NCI-H82 treated with DMSO at 0.1 percent for 48 hours (cell line): ENCODE results near the gene PSMC4.

Source experiments
- DNase-seq: peaks from one replicate; lab custom pipeline; 2025; ENCODE audit not compliant: unreplicated experiment; lab: John Stamatoyannopoulos, UW

PSMC4 gene

DNA sequence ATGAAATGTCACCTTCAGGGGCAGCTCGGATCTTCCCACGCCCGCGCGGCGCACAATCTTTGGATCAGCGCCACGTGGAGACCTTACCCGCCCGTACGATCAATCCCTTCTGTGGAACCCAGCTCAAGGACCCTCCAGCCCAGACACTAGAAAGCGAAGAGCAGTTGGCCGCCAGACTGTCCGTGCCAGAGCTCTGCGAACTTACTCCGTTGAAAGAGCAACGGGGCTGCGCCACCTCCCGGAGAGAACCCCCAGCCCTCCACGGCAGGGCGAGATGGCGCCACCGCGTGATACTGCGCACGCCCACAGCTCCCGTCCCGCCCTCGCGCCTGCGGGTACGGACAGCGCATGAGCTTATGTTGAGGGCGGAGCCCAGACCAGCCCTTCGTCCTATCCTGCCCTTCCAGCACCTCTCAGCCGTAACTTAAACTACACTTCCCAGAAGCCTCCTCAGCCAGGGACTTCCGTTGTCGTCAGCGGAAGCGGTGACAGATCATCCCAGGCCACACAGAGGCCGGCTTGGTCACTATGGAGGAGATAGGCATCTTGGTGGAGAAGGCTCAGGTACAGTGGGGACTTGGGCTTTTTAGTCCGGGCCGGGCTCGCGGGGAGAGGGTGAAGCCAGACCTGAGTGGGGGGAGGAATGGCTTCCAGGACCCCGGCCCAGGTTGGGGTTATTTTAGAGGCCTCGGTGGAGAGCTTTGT is at the start of gene PSMC4:
PSMC4 (plus strand) TSS at position 491 of the 705 bp plus-strand sequence; CDS start at position 529, 38 bp downstream.
- peak; percentile 98 for DNase-seq

DNA sequence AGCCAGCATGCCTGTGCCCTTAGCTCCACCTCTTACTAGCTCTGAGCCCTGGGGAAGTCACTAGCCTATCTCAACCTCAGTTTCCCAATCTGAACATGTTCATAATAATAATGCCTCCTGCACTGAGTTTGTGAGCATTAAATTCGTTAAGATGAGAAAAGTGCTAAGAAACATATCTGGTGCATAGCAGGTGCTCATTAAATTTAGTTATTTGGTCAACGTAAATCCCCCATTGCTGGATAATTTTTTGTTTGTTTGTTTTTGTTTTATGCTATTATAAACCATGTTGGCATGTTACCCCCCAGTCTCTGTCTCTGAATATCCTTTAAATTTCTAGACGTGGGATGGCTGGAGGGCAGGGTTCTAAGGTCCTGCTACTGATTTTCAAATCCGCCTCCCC is 47.1 kb upstream of the PSMC4 start:
- DNase-seq, result no peak

DNA sequence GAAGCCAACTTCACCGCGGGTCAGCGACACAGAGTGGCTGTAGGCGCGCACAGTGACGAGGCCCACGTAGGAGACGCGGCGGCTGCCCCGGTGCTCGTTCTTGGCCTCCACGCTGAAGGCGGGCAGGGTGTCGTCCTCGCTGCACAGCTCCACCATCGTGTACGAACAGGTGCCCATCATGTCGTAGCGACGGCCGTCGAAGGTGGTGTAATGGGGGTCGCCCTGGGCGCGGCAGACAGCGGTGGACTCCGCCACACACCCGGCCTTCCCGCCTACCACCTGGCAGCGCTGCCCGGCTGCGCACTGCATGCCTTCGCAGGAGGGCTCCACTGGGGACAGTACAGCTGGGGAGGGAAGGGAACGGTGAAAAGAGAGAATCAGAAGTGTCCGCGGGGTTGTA is 46.6 kb upstream of the PSMC4 start:
- no peak for DNase-seq

DNA sequence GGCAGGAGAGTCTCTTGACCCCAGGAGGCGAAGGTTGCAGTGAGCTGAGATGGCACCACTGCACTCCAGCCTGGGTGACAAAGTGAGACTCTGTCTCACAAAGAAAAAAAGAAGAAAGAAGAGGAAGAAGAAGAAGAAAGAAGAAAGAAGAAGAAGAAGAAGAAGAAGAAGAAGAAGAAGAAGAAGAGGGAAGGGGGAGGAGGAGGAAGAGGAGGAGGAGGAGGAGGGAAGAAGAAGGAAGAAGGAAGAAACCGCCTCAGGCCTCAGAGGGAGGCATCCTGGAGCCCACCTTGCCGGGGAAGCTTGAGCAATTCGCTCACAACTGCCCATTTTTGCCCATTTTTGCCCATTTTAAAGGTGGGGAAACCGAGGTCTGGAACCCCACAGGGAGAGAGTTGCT is 46.0 kb upstream of the PSMC4 start:
- DNase-seq, result no peak

DNA sequence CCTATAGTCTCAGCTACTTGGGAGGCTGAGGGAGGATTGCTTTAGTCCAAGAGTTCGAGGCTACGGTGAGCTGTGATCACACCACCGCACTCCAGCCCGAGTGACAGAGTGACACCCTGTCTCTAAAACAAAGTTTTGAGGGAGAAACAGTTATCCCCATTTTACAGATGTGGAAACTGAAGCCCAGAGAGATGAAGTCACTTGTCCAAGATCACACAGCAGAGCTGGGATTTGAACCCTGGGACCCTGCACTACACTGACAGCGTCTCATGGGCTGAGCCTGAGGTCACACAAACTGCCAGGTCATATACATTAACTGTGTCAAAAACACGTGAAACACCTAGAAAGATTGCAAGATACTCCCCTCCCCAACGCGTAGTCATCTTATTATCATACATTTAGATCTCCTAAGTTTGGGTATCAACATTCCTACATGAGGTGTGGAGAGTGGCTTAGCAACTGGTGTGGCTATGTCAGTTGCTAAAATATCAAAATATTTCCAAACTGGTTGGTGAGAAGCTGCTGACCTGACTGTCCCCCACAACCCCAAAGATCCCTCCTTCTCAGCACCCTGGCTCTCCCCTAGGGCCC is 44.7 kb upstream of the PSMC4 start:
- no peak for DNase-seq

DNA sequence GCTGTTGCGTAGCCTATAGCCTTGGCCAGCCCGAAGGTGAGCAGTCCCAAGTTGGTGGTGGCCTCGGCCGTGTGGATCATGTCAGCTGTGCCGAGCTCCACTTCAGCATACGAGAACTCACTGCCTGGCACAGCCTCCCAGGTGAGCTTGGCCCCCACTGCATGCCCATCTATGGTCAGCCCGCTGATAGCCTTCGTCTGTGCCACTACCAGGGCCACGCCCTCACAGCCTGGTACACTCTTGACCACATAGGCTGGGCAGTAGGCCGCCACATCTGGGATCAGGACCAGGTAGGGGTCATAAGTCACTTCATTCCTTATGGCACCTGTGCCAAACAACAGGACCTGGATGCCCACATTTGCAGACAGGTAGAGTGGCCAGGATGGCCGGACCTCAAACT is 43.9 kb upstream of the PSMC4 start:
- no peak for DNase-seq

DNA sequence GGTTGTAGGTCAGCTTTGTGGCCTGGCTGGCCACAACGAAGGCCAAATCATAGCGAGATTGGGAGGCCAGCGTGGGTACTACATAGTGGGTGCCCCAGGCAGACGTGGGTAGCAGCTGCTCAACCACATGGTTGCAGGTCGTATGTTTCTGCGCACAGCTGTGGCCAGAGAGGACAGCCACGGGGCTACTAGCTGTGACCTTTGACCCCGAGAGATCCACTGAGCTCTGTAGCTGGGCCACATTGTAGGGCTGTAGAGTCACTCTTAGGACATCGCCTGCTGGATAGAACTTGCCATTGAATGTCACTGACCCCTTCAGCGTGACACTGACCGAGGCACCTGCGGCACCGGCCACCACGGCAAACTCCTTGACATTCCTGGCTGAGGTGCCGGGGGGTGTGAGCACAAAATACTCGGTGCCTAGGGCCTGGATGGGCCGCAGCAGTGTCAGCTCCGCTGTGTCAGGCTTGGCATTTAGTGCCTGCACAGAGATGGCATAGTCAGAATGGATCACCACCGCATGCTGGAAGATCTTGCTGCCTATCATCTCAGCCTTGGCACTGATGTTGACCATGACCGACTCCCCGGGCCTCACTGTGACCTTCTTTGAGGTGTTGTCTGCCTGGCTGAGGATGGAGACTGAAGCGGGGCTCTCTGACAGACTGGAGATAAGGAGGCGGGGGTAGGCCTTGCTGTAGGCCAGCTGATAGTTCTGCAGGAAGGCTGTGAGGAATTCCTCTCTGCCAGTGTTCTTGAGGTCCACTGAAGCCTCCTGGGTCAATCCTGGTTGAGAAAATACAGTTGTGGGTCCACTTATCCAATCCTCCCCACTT is 43.2 kb upstream of the PSMC4 start:
- DNase-seq, result no peak

DNA sequence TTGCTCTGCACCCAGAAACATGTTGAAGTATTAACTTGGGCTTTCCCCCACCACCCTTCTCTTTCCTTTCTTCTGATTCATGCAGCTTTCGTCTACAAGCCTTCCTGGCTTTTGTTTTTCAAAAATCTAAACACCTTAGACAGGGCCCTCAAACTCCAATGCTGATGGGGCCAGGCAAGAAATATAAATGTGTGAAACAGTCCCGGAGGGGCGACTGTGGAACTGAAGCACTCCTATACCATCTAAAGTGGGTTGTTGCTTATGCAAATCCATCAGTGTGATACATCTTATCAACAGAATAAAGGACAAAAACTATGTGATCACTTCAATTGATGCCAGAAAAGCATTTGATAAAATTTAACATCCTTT is 42.6 kb upstream of the PSMC4 start:
- no peak for DNase-seq

DNA sequence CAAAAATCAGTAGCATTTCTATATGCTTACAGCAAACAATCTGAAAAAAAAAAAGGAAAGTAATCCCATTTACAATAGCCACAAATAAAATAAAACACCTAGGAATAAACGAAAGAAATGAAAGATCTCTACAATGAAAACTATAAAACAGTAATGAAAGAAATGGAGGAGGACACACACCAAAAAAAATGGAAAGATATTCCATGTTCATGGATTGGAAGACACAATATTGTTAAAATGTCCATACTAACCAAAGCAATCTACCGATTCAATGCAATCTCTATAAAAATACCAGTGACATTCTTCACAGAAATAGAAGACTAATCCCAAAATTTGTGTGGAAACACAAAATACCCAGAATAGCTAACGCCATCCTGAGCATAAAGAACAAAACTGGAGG is 41.2 kb upstream of the PSMC4 start:
- DNase-seq, result no peak

DNA sequence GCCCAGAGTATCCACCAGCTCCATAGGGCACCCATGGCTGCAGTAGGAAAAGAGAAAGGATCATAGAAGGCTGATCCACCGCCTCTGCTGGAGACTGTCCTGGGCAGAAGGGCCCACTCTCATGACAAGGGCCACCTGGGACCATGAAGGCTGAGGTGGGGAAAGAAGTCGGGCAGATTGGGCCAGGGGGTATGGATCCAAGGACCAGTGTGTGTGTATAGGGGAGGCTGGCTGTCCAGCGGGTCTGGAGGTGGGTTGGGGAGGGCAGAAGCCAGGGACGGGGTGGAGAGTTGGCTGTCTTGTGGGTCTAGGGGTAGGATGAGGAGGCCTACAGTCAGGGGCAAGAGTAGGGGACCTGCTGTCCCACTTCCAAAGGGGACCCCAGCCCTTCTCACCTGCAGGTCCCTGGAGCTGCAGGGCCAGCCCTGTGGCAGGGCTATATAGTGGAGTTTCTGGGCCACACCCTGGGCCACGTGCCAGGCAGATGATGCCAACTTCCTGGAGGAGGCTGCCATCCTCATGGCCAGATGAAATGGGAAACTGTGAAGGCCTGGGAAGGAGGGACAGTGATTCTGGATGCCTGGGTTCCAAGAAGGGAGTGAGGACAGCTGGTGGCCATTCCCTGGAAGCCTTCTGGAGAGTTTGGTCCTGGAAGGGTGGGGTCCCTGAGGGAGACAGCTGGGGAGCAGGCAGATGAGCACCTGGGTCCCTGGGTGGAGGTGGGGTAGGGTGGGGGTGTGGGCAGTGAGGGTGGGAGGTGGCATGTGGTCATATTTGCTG is 36.2 kb upstream of the PSMC4 start, which contains the start of gene FCGBP:
FCGBP (minus strand) TSS at position 51 of the 780 bp plus-strand sequence.
- no peak for DNase-seq

DNA sequence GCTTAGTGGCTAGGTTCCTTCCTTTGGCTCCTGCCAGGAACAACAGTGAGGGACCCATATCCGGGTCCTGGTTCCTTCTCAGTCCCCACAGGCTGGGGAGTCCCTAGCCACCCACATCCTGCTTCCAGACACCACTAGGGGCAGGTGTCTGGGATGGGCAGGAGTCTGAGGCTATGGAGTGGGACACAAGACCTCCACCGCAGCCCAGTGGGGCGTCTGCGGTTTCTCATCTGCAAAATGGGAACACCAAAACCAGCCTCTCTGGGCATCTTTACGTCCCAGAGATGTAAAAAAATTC is 35.7 kb upstream of the PSMC4 start:
- no peak for DNase-seq

DNA sequence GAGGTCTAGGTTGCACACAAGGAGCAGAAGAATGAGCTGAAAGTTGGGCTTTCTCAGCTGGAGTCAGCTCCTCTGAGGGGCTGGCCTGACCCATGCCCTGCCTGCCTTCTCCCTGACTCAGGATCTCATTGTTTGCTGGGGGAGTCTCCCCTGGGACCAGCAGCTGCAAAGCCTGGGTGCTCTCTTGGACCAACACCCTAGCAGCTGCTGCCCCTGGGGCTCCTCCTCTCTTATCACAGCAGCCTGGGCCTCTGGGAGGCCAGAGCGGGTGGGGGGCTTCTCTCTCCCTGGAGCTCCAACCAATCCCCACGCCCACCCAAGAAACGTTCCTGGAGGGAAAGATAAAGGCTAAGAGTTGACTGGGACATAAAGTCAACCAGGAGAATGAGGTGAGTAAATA is 34.9 kb upstream of the PSMC4 start:
- DNase-seq, result no peak

DNA sequence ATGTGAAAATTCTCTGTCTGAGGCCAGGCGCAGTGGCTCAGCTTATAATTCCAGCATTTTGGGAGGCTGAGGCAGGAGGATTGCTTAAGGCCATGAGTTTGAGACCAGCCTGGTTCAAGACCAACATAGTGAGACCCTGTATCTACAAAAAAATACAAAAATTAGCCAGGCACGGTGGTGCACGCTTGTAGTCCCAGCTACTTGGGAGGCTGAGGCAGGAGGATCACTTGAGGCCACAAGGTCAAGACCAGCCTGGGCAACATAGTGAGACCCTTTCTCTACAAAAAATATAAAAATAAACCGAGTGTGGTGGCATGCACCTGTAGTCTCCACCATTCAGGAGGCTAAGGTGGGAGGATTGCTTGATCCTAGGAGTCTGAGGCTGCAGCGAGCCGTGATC is 34.3 kb upstream of the PSMC4 start:
- no peak for DNase-seq

DNA sequence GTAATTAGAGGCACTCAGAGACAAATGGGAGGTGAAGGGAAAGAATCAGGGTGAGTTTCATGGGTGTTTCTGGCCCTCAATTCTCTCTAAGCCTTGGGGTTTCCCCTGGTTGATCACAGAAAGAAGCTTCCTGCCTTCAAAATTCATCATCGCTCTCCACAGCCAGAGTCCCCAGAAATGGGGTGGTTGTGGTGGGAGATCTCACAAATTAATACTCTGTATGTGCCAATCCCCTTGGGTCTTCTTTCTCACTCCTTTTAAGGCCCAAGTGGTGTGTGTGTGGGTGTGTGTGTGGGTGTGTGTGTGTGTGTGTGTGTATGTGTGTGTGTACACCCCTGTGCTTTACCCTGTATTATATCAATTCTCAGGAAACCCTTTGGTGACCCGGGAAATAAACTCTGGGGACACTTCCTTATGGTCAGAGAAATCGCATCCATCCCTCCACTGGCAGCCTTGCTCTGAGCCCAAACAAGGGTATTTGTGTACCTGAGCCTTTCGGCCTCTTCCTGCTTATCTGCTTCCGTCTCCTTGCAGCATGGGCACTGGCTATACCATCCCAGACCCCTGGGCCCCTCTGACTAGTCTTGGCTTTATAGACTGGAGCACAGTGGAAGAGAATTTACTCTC is 33.8 kb upstream of the PSMC4 start:
- no peak for DNase-seq

DNA sequence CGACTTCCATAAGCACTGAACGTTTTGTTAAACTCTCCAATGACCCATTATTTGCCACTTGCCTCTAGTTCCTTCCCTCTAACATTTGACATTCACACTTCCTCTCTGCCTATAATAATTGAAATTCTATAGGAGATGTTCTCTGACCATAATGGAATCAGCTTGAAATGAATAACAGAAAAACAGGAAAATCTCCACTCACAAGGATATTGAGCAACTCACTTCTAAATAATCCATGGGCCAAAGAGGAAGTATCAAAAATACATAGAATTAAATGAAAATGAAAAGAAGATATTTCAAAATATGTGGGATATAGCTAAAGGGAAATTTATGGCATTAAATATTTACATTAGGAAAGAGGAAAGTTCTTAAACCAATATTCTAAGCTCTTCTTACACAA is 33.2 kb upstream of the PSMC4 start:
- no peak for DNase-seq

DNA sequence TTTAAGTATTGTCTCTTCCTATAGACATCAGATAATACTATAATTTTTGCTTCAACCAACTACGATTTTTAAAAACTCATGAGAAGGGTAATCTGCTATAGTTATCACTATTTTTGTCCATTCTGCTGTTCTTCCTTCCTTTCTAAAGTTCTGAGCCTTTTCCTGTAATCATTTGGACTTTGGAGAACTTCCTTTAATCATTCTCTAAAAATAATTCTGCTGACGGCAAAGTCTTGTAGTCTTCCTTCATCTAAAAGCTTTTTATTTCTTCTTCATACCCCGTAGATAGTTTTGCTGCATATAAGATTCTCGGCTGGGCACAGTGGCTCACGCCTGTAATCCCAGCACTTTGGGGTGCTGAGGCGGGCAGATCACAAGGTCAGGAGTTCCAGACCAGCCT is 31.4 kb upstream of the PSMC4 start:
- no peak for DNase-seq

DNA sequence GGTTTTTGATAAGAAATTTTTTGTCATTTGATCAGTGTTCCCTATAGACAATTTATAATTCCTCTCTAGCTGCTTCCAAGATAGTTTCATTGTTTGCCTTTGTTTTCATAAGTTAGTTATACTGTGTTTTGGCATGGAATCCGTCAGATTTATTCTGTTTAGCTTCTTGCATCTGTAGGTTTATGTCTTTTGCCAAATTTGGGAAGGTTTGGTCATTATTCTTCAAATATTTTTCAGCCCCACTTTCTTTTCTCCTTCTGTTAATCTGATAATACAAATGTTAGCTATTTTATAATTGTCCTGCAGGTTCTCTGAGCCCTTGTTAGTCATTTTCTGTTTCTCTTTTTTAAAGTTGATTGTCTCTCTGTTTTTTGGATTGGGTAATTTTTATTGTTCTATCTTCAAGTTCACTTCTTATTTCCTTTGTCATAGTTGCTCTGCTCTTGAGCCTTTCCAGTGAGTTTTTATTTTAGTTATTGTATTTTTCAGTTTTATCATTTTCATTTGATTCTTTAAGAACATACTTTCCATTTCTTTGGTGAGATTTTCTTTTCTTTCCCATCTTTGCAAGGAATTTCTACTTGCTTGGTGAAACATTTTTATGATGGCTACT is 30.6 kb upstream of the PSMC4 start:
- DNase-seq, result no peak

DNA sequence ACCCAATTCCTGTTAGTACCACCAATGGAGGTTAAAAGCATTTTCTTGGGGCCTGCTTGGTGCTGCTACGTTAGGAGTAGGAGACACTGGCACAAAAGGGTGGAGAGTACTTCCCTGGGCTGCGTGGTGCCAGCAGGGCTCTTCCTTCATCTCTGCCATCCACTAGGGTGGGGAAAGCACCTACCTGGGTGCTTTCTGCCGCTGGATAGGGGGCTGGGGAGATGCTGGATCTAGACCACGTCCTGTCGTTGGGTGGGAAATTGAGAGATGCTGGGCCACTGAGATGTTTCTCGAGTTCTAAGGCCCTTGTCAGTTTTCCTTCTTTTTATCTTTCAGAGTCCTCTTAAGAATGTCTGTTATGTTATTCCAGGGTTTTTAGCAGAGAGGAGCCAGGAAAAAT is 29.8 kb upstream of the PSMC4 start:
- DNase-seq, result no peak

DNA sequence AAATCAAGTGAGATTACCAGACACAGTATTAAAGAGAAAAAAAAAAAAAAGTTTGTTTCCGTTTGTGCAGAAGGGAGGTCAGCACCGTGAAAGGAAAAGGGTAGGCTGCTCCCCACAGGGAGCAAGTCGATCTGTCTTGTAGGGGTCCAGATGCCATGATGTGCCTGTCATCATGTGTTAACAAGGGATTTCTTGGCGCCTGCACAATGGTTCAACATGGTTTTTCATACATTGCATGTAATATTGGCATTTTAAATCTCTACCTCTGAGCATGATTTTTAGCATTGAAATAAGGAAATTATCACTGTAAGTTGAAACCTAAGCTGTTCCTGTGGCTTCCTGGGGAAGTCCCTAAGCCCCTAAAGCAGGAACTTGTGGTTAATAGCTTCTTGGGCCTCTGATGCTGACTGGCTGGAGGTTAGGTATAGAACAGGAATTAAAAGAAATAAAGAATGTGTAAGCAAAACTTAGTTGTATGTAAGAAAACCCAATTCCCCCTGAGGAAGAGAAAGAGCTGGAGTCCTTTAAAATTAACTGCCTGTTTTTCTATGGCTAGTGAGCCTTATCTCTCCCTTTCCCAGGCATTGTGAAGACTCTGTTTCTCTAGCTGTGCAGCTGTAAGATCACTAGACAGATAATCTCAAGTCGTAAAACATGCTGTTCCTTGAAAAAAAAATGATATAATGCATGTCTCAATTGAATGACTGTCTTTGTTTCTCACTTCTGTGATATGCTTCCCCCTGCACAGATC is 29.2 kb upstream of the PSMC4 start:
- no peak for DNase-seq

DNA sequence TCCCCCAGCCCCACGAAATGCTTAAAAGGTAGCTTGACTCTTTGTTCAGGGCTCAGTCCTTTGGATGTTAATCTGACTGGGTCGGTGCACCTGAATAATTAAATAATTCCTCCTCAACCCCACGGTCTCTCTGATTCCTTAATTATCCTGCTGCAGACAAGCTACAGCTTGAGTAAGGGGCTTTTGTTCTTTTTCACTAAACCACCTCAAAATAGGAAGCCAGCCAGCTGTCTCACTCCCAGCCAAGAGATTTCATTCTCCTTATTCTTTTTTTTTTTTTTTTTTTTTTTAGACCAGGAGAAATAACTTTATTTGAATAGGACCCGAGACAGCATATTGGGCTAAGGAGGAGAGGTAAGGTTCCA is 28.6 kb upstream of the PSMC4 start:
- DNase-seq, result no peak
